Gastrocnemius medialis (tissue), 4 donors: ENCODE results near the gene MC4R.

Experiments used
- CTCF ChIP-seq, 5 experiments: fragments of 450-650 bp in 3 of 5; fragments of 200-600 bp in 2 of 5; sonication (generic) in 2 of 5; IDR thresholded peaks in 4 of 5; conservative IDR thresholded peaks in 1 of 5; 1 replicate in 4 of 5; 2 replicates in 1 of 5; pipeline ENCODE4 v1.5.1; 2016 to 2019; ENCODE audit warnings: antibody characterized with exemption in 5 of 5, mild to moderate bottlenecking in 3 of 5, moderate library complexity in 3 of 5
- POLR2A ChIP-seq, 2 donors: fragments of 450-650 bp; IDR thresholded peaks; one replicate each; pipeline ENCODE4 v1.6.1; 2017; ENCODE audit warnings: antibody characterized with exemption in 2 of 2, mild to moderate bottlenecking in 2 of 2, moderate library complexity in 2 of 2

GRCh38 chr18:60421356-60422118 lies 49.0 kb upstream of the MC4R start:
- no peak for TF ChIP-seq CTCF (IDR thresholded peaks at IDR 0.05 in 4 of 5, conservative IDR thresholded peaks at IDR 0.05 in 1 of 5)
- TF ChIP-seq POLR2A (IDR thresholded peaks at IDR 0.05): no peak
